HG02870 (cell line): Measurements from ENCODE around the gene EPS8.

ENCODE experiments used
- ATAC-seq: cut with Tn5 transposase; IDR thresholded peaks from one replicate; pipeline ENCODE4 v1.9.1; 2021; ENCODE audit warnings: mild to moderate bottlenecking, moderate library complexity; ENCODE audit not compliant: unreplicated experiment

The EPS8 gene

GRCh38 chr12:15698377-15698871 is 90.8 kb downstream of the EPS8 start:
- ATAC-seq = no peak

GRCh38 chr12:15697201-15697600 is 92.0 kb downstream of the EPS8 start:
- no peak for ATAC-seq

GRCh38 chr12:15693228-15693911 is 95.8 kb downstream of the EPS8 start:
- no peak for ATAC-seq

- ATAC-seq = no peak
Observed at GRCh38 chr12:15691388-15691787, 97.8 kb downstream of the EPS8 start.

GRCh38 chr12:15690320-15690719 is 98.9 kb downstream of the EPS8 start:
- no peak for ATAC-seq

GRCh38 chr12:15689751-15690191 is 99.4 kb downstream of the EPS8 start:
- ATAC-seq = no peak

- ATAC-seq = no peak
Observed at GRCh38 chr12:15688838-15689625, 100.2 kb downstream of the EPS8 start.

- ATAC-seq = no peak
Observed at GRCh38 chr12:15688202-15688736, 100.9 kb downstream of the EPS8 start.

GRCh38 chr12:15687583-15687982 is 101.6 kb downstream of the EPS8 start:
- ATAC-seq = no peak

GRCh38 chr12:15684896-15685658 is 104.1 kb downstream of the EPS8 start:
- ATAC-seq = no peak

GRCh38 chr12:15682826-15683225 is 106.4 kb downstream of the EPS8 start:
- no peak for ATAC-seq

GRCh38 chr12:15679151-15679550 is 110.0 kb downstream of the EPS8 start:
- no peak for ATAC-seq

- no peak for ATAC-seq
Observed at GRCh38 chr12:15677726-15678201, 111.4 kb downstream of the EPS8 start.

- ATAC-seq = no peak
Observed at GRCh38 chr12:15677228-15677627, 112.0 kb downstream of the EPS8 start.

- no peak for ATAC-seq
Observed at GRCh38 chr12:15672671-15673270, 116.4 kb downstream of the EPS8 start.

GRCh38 chr12:15670756-15671155 is 118.4 kb downstream of the EPS8 start:
- no peak for ATAC-seq

- no peak for ATAC-seq
Observed at GRCh38 chr12:15669256-15669948, 119.8 kb downstream of the EPS8 start.

- ATAC-seq = no peak
Observed at GRCh38 chr12:15664491-15664890, 124.7 kb downstream of the EPS8 start.

GRCh38 chr12:15662983-15663659 is 126.1 kb downstream of the EPS8 start:
- no peak for ATAC-seq
